Breast epithelium (tissue), 3 donors: Measurements from ENCODE around the gene AFG1L.

Experiments used
- POLR2A ChIP-seq: fragments of 450-650 bp; IDR thresholded peaks from one replicate; pipeline ENCODE4 v1.6.1; 2016; ENCODE audit warnings: antibody characterized with exemption, mild to moderate bottlenecking, moderate library complexity
- POLR2AphosphoS5 ChIP-seq, 3 donors: sonication (generic); formaldehyde crosslinking; IDR thresholded peaks; one replicate each; pipeline ENCODE4 v1.6.1; 2017; ENCODE audit warnings: antibody characterized with exemption in 3 of 3
- TF ChIP-seq, protein P1 (sequence below), 3 donors: fragments of 450-650 bp; IDR thresholded peaks; one replicate each; pipeline ENCODE4 v1.5.1; 2016 to 2017; ENCODE audit warnings: antibody characterized with exemption in 3 of 3, mild to moderate bottlenecking in 3 of 3, moderate library complexity in 3 of 3

DNA sequence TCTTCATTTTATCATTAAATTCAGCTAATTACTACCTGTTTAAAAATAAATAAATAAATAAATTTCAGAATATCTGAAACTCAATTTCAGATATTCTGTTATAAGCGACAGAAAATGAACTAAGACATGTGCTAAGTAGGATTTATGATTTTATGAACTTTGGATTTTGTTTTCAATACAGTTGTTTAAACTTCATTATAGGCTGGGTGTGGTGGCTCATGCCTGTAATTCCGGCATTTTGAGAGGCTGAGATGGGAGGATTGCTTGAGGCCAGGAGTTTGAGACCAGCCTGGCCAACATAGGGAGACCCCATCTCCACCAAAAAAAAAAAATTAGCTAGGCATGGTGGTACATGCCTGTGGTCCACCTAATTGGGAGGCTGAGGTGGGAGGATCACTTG is 36.0 kb downstream of the AFG1L start:
- TF ChIP-seq, protein P1, sequence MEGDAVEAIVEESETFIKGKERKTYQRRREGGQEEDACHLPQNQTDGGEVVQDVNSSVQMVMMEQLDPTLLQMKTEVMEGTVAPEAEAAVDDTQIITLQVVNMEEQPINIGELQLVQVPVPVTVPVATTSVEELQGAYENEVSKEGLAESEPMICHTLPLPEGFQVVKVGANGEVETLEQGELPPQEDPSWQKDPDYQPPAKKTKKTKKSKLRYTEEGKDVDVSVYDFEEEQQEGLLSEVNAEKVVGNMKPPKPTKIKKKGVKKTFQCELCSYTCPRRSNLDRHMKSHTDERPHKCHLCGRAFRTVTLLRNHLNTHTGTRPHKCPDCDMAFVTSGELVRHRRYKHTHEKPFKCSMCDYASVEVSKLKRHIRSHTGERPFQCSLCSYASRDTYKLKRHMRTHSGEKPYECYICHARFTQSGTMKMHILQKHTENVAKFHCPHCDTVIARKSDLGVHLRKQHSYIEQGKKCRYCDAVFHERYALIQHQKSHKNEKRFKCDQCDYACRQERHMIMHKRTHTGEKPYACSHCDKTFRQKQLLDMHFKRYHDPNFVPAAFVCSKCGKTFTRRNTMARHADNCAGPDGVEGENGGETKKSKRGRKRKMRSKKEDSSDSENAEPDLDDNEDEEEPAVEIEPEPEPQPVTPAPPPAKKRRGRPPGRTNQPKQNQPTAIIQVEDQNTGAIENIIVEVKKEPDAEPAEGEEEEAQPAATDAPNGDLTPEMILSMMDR (IDR thresholded peaks at IDR 0.05), result no peak
- TF ChIP-seq POLR2AphosphoS5 (IDR thresholded peaks at IDR 0.05) (no peak), POLR2A (no peak)
